Esophagus muscularis mucosa (tissue), 4 donors: Measurements from ENCODE around the gene IZUMO4.

Source experiments
- CTCF ChIP-seq, 3 experiments: fragments of 200-600 bp in 2 of 3; fragments of 450-650 bp in 1 of 3; sonication (generic) in 2 of 3; IDR thresholded peaks; one replicate each; pipeline ENCODE4 v1.5.1; 2017 to 2019; ENCODE audit warnings: antibody characterized with exemption in 3 of 3, mild to moderate bottlenecking in 2 of 3, moderate library complexity in 1 of 3
- EP300 ChIP-seq: sonication (generic); formaldehyde crosslinking; IDR thresholded peaks from one replicate; pipeline ENCODE4 v1.6.1; 2017; ENCODE audit warnings: antibody characterized with exemption
- POLR2A ChIP-seq: fragments of 450-650 bp; IDR thresholded peaks from one replicate; pipeline ENCODE4 v1.6.1; 2017; ENCODE audit warnings: antibody characterized with exemption, moderate library complexity, mild to moderate bottlenecking, low read depth
- POLR2AphosphoS5 ChIP-seq, 2 donors: sonication (generic); formaldehyde crosslinking; IDR thresholded peaks; one replicate each; pipeline ENCODE4 v1.6.1; 2017; ENCODE audit warnings: antibody characterized with exemption in 2 of 2

GRCh38 chr19:2114821-2115220, 18.1 kb downstream of the IZUMO4 start:
- no peak for TF ChIP-seq CTCF (IDR thresholded peaks at IDR 0.05)
- no peak for TF ChIP-seq POLR2A
- no peak for TF ChIP-seq POLR2AphosphoS5 (IDR thresholded peaks at IDR 0.05)
- TF ChIP-seq EP300, result no peak
